HK-2 (cell line): ENCODE measurements around the gene PPP4R1.

ENCODE experiments used
- DNase-seq: peaks from one replicate; pipeline ENCODE4 v3.0.0-alpha.2; 2018; ENCODE audit not compliant: unreplicated experiment

PPP4R1 gene

DNA sequence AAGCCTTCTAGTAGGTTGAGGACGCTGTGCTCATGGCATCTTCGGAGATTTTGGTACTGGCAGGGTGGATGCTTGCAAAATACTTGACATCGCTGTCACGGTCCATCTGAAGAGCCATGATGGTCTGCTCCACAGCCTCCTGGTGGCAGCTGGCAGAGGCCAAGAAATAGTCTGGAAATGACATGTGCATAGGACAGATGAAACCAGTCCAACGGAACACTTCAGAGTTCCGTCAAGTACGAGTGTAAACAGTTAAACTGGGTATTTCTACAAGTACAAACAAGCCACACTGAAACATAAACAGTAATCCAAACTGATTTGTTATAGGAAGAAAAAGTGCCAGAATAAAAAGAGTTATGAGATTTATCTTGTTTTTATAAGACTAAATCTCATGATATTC is 66.6 kb downstream of the PPP4R1 start:
- no peak for DNase-seq

DNA sequence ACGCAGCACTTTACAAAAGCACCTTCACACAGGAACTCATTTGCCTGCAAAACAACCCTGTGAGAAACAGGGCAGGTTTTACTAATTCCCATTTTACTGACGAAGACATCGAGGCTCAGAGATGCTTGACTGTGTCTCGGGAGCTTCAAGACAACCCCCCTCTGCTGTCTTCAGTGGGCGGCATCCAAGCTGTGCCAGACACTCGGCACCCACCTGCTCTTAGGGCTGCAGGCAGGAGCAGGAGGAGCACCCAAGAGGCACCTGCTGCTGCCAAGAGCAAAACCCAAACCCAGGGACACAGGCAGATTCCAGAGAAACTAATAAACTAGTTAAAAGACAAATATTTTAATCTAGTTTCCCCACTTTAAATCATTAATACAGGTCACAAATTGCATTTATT is 67.9 kb downstream of the PPP4R1 start:
- DNase-seq = no peak

DNA sequence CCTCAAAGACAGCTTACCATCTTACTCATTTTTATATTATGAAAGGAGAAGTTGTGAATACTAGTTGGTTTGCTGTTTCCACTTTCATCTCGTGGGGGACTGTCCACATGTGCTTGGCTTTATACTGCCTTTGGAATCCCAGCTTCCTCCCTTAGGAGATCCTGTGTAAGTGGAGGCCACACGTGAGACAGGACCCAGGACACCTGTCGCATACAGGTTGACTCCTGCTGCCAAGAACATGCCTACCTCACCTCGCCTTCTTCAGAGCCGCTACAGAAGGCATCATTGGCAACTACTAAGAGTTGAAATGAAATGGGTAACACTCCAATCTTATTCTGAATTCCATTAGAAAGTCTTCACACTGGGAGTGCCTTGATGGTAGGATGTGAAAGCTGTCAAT is 69.3 kb downstream of the PPP4R1 start:
- no peak for DNase-seq

DNA sequence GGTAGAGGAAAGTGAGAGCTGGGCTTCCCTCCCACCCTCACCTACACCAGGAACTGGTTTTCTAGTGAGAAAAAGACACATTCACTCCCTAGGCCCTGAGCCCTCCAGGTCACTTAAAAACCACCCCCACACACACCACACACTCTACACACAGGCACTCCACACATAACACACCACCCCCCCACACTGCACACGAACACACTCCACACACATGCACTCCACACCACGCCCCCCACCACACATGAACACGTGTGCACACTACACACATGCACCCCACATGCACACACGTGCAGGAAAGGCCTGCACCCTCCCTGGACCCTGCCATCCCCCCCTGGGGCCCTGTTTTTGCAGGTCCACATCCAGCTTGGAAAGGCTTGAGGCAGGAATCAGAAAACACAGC is 71.4 kb downstream of the PPP4R1 start:
- no peak for DNase-seq

GRCh38 chr18:9539938-9540337 is 74.4 kb downstream of the PPP4R1 start:
- no peak for DNase-seq

DNA sequence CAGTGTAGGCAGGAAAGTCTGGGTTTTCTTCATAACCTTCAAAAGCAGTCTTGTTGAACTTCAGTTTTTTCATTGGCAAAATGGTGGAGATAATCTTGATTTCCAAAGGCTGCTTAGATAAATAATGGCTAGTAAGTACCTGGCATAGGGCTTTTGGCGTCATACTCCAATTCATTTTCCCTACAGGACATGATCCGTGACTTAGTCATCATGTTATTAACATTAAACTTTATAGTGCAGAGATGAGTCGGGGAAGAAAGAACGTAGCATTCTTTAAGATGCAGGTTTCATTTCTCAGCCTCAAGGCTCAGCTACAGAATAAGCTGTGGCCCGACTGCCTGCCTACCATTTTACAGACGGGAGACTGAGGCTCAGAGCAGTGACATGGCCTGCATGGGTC is 75.1 kb downstream of the PPP4R1 start:
- no peak for DNase-seq

GRCh38 chr18:9537677-9538076 is 76.7 kb downstream of the PPP4R1 start:
- no peak for DNase-seq

GRCh38 chr18:9536354-9537152 is 77.8 kb downstream of the PPP4R1 start:
- DNase-seq = no peak

GRCh38 chr18:9535430-9535991 is 78.8 kb downstream of the PPP4R1 start:
- DNase-seq = no peak

GRCh38 chr18:9534844-9535243 is 79.5 kb downstream of the PPP4R1 start:
- DNase-seq = no peak

GRCh38 chr18:9531791-9532410 is 82.5 kb downstream of the PPP4R1 start:
- DNase-seq = no peak

- DNase-seq = no peak
Measured at GRCh38 chr18:9530226-9531009, 83.9 kb downstream of the PPP4R1 start.

GRCh38 chr18:9526458-9526857 is 87.9 kb downstream of the PPP4R1 start:
- no peak for DNase-seq

DNA sequence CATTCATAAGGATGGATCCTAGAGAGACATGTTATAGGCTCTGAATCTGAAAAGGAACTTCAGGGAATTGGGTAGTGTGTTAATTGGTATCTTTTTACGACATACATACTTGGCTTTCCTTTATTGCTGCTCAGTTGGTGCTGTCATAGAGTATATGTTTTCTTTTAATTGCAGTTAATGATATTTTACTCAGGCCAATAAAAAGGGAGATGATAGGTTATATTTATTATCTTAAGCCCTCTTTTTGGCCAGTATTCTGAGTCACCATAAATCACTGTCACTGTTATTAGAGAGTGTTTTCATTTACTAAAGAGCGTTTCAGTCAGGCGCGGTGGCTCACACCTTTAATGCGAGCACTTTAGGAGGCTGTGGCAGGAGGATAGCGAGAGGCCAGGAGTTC is 91.4 kb downstream of the PPP4R1 start:
- no peak for DNase-seq

- DNase-seq = no peak
Measured at GRCh38 chr18:9521770-9522169, 92.6 kb downstream of the PPP4R1 start.

GRCh38 chr18:9520666-9521065 is 93.7 kb downstream of the PPP4R1 start:
- no peak for DNase-seq

- DNase-seq = no peak
Measured at GRCh38 chr18:9519399-9519798, 95.0 kb downstream of the PPP4R1 start.

DNA sequence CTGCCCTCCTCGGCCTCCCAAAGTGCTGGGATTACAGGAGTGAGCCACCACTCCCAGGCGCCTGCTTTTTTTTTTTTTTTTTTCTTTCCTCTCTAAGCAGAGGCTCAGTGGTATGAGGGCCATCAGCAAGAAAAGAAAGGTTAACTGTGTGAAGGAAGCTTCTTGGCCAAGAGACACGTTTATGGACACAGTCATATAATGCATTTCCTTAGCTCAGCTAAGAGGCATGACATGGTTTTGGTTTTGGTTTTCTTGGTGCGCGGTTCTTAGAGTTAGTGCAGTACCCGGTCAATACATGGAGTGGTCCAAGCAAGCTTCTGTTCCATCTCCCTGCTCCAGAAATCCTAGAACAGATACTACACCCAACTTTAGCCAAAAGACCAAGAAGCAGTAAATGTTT is 96.5 kb downstream of the PPP4R1 start:
- no peak for DNase-seq

- DNase-seq = no peak
Measured at GRCh38 chr18:9516437-9517064, 97.8 kb downstream of the PPP4R1 start.

DNA sequence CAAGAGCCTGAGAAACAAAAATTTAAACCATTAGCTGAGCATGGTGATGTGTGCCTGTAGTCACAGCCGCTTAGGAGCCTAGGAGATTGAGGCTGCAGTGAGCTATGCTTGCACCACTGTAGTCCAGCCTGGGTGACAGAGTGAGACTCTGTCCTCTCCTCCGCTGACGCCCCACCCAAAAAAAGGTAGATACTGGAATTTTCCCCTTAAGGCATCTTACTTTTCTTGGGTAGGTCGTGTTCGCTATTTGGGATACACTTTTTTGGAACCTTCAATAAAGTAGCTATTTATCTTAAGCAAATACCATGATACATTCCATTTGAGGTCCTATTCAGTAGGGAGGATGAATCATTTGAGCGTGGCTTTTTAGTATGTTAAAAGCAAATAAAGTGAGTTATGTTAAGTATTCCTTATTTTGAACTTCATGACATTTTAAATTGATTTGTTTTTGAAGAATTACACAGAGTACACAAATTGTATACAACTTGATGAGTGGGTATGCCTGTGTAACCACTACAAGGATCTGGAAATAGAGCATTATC is 100.3 kb downstream of the PPP4R1 start:
- no peak for DNase-seq

GRCh38 chr18:9508446-9509025 is 105.8 kb downstream of the PPP4R1 start:
- DNase-seq = no peak
